Common myeloid progenitor, CD34-positive (primary cell): Measurements from ENCODE around the gene DPH6.

Experiments used
- CTCF ChIA-PET: fragments of 350-600 bp; sonication (Branson Sonifier 250); formaldehyde crosslinking; loops from one replicate; lab custom pipeline; 2021; ENCODE audit warnings: antibody characterized with exemption; lab: Charles Lee
- POLR2A ChIA-PET: fragments of 350-600 bp; sonication (Branson Sonifier 250); formaldehyde crosslinking; loops from one replicate; lab custom pipeline; 2021; ENCODE audit warnings: antibody characterized with exemption; lab: Charles Lee
- DNase-seq, 3 donors: peaks; one replicate each; pipeline versions ENCODE4 v3.0.0 to v3.0.0-alpha.2; 2013
- H3K27ac ChIP-seq, 2 experiments: 1 replicate in 1 of 2; 2 replicates in 1 of 2; pipeline ENCODE4 v1.7.0; 2013; ENCODE audit warnings: inconsistent platforms in 2 of 2, low read length in 2 of 2, mild to moderate bottlenecking in 2 of 2, low read depth in 1 of 2, moderate library complexity in 1 of 2; ENCODE audit not compliant: severe bottlenecking in 2 of 2, insufficient read depth in 1 of 2, poor library complexity in 1 of 2
- H3K27me3 ChIP-seq, 5 experiments: replicated peaks in 2 of 5; 1 replicate in 3 of 5; 2 replicates in 2 of 5; pipeline versions ENCODE4 v1.6.1 to v1.7.0; 2013; ENCODE audit warnings: low read length in 4 of 5, mild to moderate bottlenecking in 2 of 5, moderate library complexity in 2 of 5, inconsistent platforms in 1 of 5; ENCODE audit not compliant: insufficient read depth in 5 of 5, control insufficient read depth in 4 of 5
- H3K36me3 ChIP-seq, 4 experiments: 1 replicate in 2 of 4; 2 replicates in 2 of 4; pipeline versions ENCODE4 v1.6.1 to v1.7.0; 2013; ENCODE audit warnings: low read length in 3 of 4, control low read depth in 1 of 4, mild to moderate bottlenecking in 1 of 4; ENCODE audit not compliant: control insufficient read depth in 4 of 4, insufficient read depth in 4 of 4
- H3K4me1 ChIP-seq, 4 experiments: 1 replicate in 3 of 4; 2 replicates in 1 of 4; pipeline versions ENCODE4 v1.6.1 to v1.7.1; 2013; ENCODE audit warnings: low read length in 3 of 4, mild to moderate bottlenecking in 3 of 4, control low read depth in 1 of 4, inconsistent platforms in 1 of 4, moderate library complexity in 1 of 4; ENCODE audit not compliant: control insufficient read depth in 4 of 4, insufficient read depth in 4 of 4; ENCODE audit errors: control extremely low read depth in 1 of 4
- H3K4me3 ChIP-seq, 7 experiments: 1 replicate in 4 of 7; 2 replicates in 3 of 7; pipeline versions ENCODE4 v1.5.1 to v1.7.0; 2013; ENCODE audit warnings: mild to moderate bottlenecking in 7 of 7, low read length in 6 of 7, moderate library complexity in 6 of 7, inconsistent platforms in 2 of 7, low read depth in 2 of 7, control low read depth in 1 of 7; ENCODE audit not compliant: insufficient read depth in 4 of 7, control insufficient read depth in 1 of 7; ENCODE audit errors: extremely low read depth in 1 of 7
- H3K9me3 ChIP-seq, 5 experiments: 1 replicate in 4 of 5; 2 replicates in 1 of 5; pipeline versions ENCODE4 v1.6.1 to v1.7.1; 2013; ENCODE audit warnings: low read length in 4 of 5, mild to moderate bottlenecking in 2 of 5, inconsistent platforms in 1 of 5, low read depth in 1 of 5, moderate library complexity in 1 of 5; ENCODE audit not compliant: control insufficient read depth in 4 of 5, insufficient read depth in 2 of 5; ENCODE audit errors: control extremely low read depth in 1 of 5
- WGBS: methylation state at CpG from one replicate; pipeline ENCODE4 v1.1.5; 2013; ENCODE audit not compliant: insufficient coverage; 5-methylcytosine and 5-hydroxymethylcytosine counted together

DPH6 gene

GRCh38 chr15:35490511-35490910 is 55.5 kb downstream of the DPH6 start:
- Histone ChIP-seq H3K27ac (no peak overlapping the region), H3K9me3 (peaks cover 2 to 23% (median 12%) of the 10 kb centered on the region in 5 experiments), H3K27me3 (no peaks in the 10 kb centered on the region), H3K4me1 (no peaks in the 10 kb centered on the region), H3K4me3 (no peak overlapping the region), H3K36me3 (peaks cover 0 to 4% (median 0%) of the 10 kb centered on the region in 4 experiments)
- no peak for DNase-seq
- POLR2A ChIA-PET = no interaction called here
- 96% methylated on average over 2 of the region's 4 CpGs for WGBS
- CTCF ChIA-PET = no interaction called here

GRCh38 chr15:35487417-35487816 is 58.5 kb downstream of the DPH6 start:
- DNase-seq = no peak
- ChIA-PET POLR2A (no interaction called here), CTCF (no interaction called here)
- H3K4me1 ChIP-seq = no peaks in the 10 kb centered on the region
- peaks cover 0 to 4% (median under 1%) of the 10 kb centered on the region in 4 experiments for H3K36me3 ChIP-seq
- H3K27me3 ChIP-seq = no peaks in the 10 kb centered on the region
- 100% methylated on average over 2 of the region's 2 CpGs for WGBS
- no peak overlapping the region for H3K4me3 ChIP-seq
- H3K27ac ChIP-seq = no peak overlapping the region
- peaks cover 4 to 24% (median 12%) of the 10 kb centered on the region in 5 experiments for H3K9me3 ChIP-seq

GRCh38 chr15:35486296-35486695 is 59.7 kb downstream of the DPH6 start:
- no peak overlapping the region for H3K4me3 ChIP-seq
- no peak overlapping the region for H3K27ac ChIP-seq
- no peaks in the 10 kb centered on the region for H3K27me3 ChIP-seq
- peaks cover 4 to 24% (median 12%) of the 10 kb centered on the region in 5 experiments for H3K9me3 ChIP-seq
- ChIA-PET CTCF (no interaction called here), POLR2A (no interaction called here)
- 100% methylated on average over 1 of the region's 1 CpG for WGBS
- no peak for DNase-seq
- H3K4me1 ChIP-seq = no peaks in the 10 kb centered on the region
- H3K36me3 ChIP-seq = peaks cover 0 to 4% (median under 1%) of the 10 kb centered on the region in 4 experiments

GRCh38 chr15:35485411-35485810 is 60.6 kb downstream of the DPH6 start:
- no peak for DNase-seq
- peaks cover 4 to 24% (median 12%) of the 10 kb centered on the region in 5 experiments for H3K9me3 ChIP-seq
- ChIA-PET CTCF (no interaction called here), POLR2A (no interaction called here)
- H3K27me3 ChIP-seq = no peaks in the 10 kb centered on the region
- no peak overlapping the region for H3K27ac ChIP-seq
- no peak overlapping the region for H3K4me3 ChIP-seq
- H3K4me1 ChIP-seq = no peaks in the 10 kb centered on the region
- peaks cover 0 to 4% (median under 1%) of the 10 kb centered on the region in 4 experiments for H3K36me3 ChIP-seq
- no CpG with 5 or more reads among the region's 2 CpGs for WGBS

- ChIA-PET POLR2A (no interaction called here), CTCF (no interaction called here)
- Histone ChIP-seq H3K9me3 (peaks cover 4 to 24% (median 12%) of the 10 kb centered on the region in 5 experiments), H3K27me3 (no peaks in the 10 kb centered on the region), H3K4me3 (no peak overlapping the region), H3K27ac (no peak overlapping the region), H3K36me3 (peaks cover 0 to 4% (median under 1%) of the 10 kb centered on the region in 4 experiments), H3K4me1 (no peaks in the 10 kb centered on the region)
- 100% methylated on average over 2 of the region's 5 CpGs for WGBS
- no peak for DNase-seq
Observed at GRCh38 chr15:35484231-35484945, 61.6 kb downstream of the DPH6 start.

- H3K9me3 ChIP-seq = peaks cover 0 to 14% (median 5%) of the 10 kb centered on the region in 5 experiments
- ChIA-PET CTCF (interaction anchor here (1.5 kb wide), 1 partner anchor 13 kb away, joined by 4 read pairs; no protein-coding TSS in a partner anchor), POLR2A (no interaction called here)
- H3K4me1 ChIP-seq = no peaks in the 10 kb centered on the region
- H3K27ac ChIP-seq = no peak overlapping the region
- peaks cover 0 to 3% (median under 1%) of the 10 kb centered on the region in 4 experiments for H3K36me3 ChIP-seq
- no CpG with 5 or more reads among the region's 2 CpGs for WGBS
- H3K4me3 ChIP-seq = no peak overlapping the region
- no peaks in the 10 kb centered on the region for H3K27me3 ChIP-seq
- DNase-seq = no peak
Observed at GRCh38 chr15:35481992-35482391, 64.0 kb downstream of the DPH6 start.

GRCh38 chr15:35481064-35481463 is 64.9 kb downstream of the DPH6 start:
- POLR2A ChIA-PET = no interaction called here
- Histone ChIP-seq H3K27me3 (no peaks in the 10 kb centered on the region), H3K4me3 (no peak overlapping the region), H3K27ac (no peak overlapping the region), H3K36me3 (peaks cover 0 to 2% (median 0%) of the 10 kb centered on the region in 4 experiments), H3K9me3 (peaks cover 0 to 5% (median 2%) of the 10 kb centered on the region in 5 experiments), H3K4me1 (no peaks in the 10 kb centered on the region)
- DNase-seq = no peak
- no CpG with 5 or more reads among the region's 1 CpG for WGBS
- CTCF ChIA-PET = interaction anchor here (1.5 kb wide), 1 partner anchor 13 kb away, joined by 4 read pairs; no protein-coding TSS in a partner anchor
